WTC11 (cell line): ENCODE measurements around the gene GALNT16. TPM values are rescaled to one million over a fixed set of nuclear protein-coding genes. Genes with fewer than 3 reads are reported as not detected.

Experiments
- ATAC-seq: fragments of 200-7000 bp; cut with Tn5 transposase; 2 replicates; pipeline ENCODE4 v1.10.0; 2021; ENCODE audit warnings: mild to moderate bottlenecking, moderate library complexity
- CTCF ChIA-PET: fragments of 300-600 bp; sonication (Branson Sonifier 250); formaldehyde crosslinking; loops from one replicate; lab custom pipeline; 2021; ENCODE audit warnings: antibody characterized with exemption; lab: Charles Lee
- POLR2A ChIA-PET: fragments of 350-600 bp; sonication (Branson Sonifier 250); formaldehyde crosslinking; loops from one replicate; lab custom pipeline; 2021; ENCODE audit warnings: antibody characterized with exemption; lab: Charles Lee
- DNase-seq: peaks from one replicate; pipeline ENCODE4 v3.0.0; 2021; ENCODE audit warnings: low spot score
- H3K27ac Mint-ChIP-seq: 2 replicates; pipeline ENCODE4 v1.8.0; 2021; ENCODE audit warnings: mixed read lengths
- H3K27me3 Mint-ChIP-seq: 2 replicates; pipeline ENCODE4 v1.8.0; 2021; ENCODE audit warnings: low read depth, mild to moderate bottlenecking, moderate library complexity, mixed read lengths
- H3K36me3 Mint-ChIP-seq: 2 replicates; pipeline ENCODE4 v1.8.0; 2021; ENCODE audit warnings: mixed read lengths
- H3K4me1 Mint-ChIP-seq: 2 replicates; pipeline ENCODE4 v1.8.0; 2022; ENCODE audit warnings: mixed read lengths
- H3K4me3 Mint-ChIP-seq: 2 replicates; pipeline ENCODE4 v1.8.0; 2021; ENCODE audit warnings: mild to moderate bottlenecking, moderate library complexity, mixed read lengths
- H3K9me3 Mint-ChIP-seq: 2 replicates; pipeline ENCODE4 v1.8.0; 2021; ENCODE audit warnings: mixed read lengths
- ATF2 ChIP-seq: sonication (generic); formaldehyde crosslinking; IDR thresholded peaks from 2 replicates; pipeline ENCODE4 v1.8.1; 2022; ENCODE audit warnings: low read depth, missing genetic modification reagents, borderline replicate concordance
- ELF4 ChIP-seq: sonication (generic); formaldehyde crosslinking; IDR thresholded peaks from 2 replicates; pipeline ENCODE4 v1.8.1; 2022; ENCODE audit warnings: low read depth, mild to moderate bottlenecking, moderate library complexity, missing genetic modification reagents
- EMX1 ChIP-seq: fragments of 250-450 bp; sonication (Bioruptor Pico); IDR thresholded peaks from 2 replicates; pipeline ENCODE4 v1.8.0; 2021; ENCODE audit warnings: mild to moderate bottlenecking
- HMGXB4 ChIP-seq: sonication (generic); formaldehyde crosslinking; IDR thresholded peaks from 2 replicates; pipeline ENCODE4 v1.8.1; 2023; ENCODE audit warnings: mild to moderate bottlenecking, moderate library complexity, missing genetic modification reagents
- JAZF1 ChIP-seq: fragments of 250-450 bp; sonication (Bioruptor Pico); IDR thresholded peaks from 2 replicates; pipeline ENCODE4 v1.9.0; 2021; ENCODE audit warnings: moderate library complexity, mild to moderate bottlenecking, inconsistent platforms
- KAT7 ChIP-seq: sonication (generic); formaldehyde crosslinking; IDR thresholded peaks from 2 replicates; pipeline ENCODE4 v1.8.1; 2023; ENCODE audit warnings: missing genetic modification reagents, mild to moderate bottlenecking, borderline replicate concordance
- NFE2L1 ChIP-seq: sonication (generic); formaldehyde crosslinking; IDR thresholded peaks from 2 replicates; pipeline ENCODE4 v1.8.1; 2023; ENCODE audit warnings: missing genetic modification reagents
- NFYB ChIP-seq: sonication (generic); formaldehyde crosslinking; conservative IDR thresholded peaks from 2 replicates; pipeline ENCODE4 v1.8.0; 2022; ENCODE audit warnings: low read depth, missing genetic modification reagents
- NR3C1 ChIP-seq: sonication (generic); formaldehyde crosslinking; conservative IDR thresholded peaks from 2 replicates; pipeline ENCODE4 v1.8.1; 2023; ENCODE audit warnings: low read depth, mild to moderate bottlenecking, missing genetic modification reagents
- PRRX2 ChIP-seq: fragments of 250-450 bp; sonication (Bioruptor Pico); IDR thresholded peaks from 2 replicates; pipeline ENCODE4 v1.8.0; 2021; ENCODE audit warnings: mild to moderate bottlenecking
- SMAD4 ChIP-seq: sonication (generic); formaldehyde crosslinking; IDR thresholded peaks from 2 replicates; pipeline ENCODE4 v1.8.0; 2022; ENCODE audit warnings: mild to moderate bottlenecking, missing genetic modification reagents
- TCF7 ChIP-seq: sonication (generic); formaldehyde crosslinking; IDR thresholded peaks from 2 replicates; pipeline ENCODE4 v1.8.0; 2022; ENCODE audit warnings: mild to moderate bottlenecking, low read depth, missing genetic modification reagents, moderate library complexity
- TP53 ChIP-seq: sonication (generic); formaldehyde crosslinking; IDR thresholded peaks from 2 replicates; pipeline ENCODE4 v1.8.1; 2023; ENCODE audit warnings: mild to moderate bottlenecking, missing genetic modification reagents
- ZBTB43 ChIP-seq: sonication (generic); formaldehyde crosslinking; IDR thresholded peaks from 2 replicates; pipeline ENCODE4 v1.8.1; 2023; ENCODE audit warnings: mild to moderate bottlenecking, missing genetic modification reagents
- ZNF263 ChIP-seq: sonication (generic); formaldehyde crosslinking; IDR thresholded peaks from 2 replicates; pipeline ENCODE4 v1.8.1; 2022; ENCODE audit warnings: low read depth, mild to moderate bottlenecking, moderate library complexity, missing genetic modification reagents
- ZNF396 ChIP-seq: fragments of 250-450 bp; sonication (Bioruptor Pico); IDR thresholded peaks from 2 replicates; pipeline ENCODE4 v1.8.0; 2021; ENCODE audit warnings: mild to moderate bottlenecking, moderate library complexity, borderline replicate concordance
- ZNF423 ChIP-seq: fragments of 250-450 bp; sonication (Bioruptor Pico); IDR thresholded peaks from 2 replicates; pipeline ENCODE4 v2.1.2; 2022; ENCODE audit warnings: mild to moderate bottlenecking, moderate library complexity
- ZNF671 ChIP-seq: fragments of 250-450 bp; sonication (Bioruptor Pico); IDR thresholded peaks from 2 replicates; pipeline ENCODE4 v1.8.0; 2021; ENCODE audit warnings: mild to moderate bottlenecking
- total RNA-seq: library from RNA; stranded (reverse); gene quantifications from 3 replicates; pipeline ENCODE4 v1.2.3, GENCODE V29; 2021
- TF ChIP-seq, protein P1 (sequence below): sonication (generic); formaldehyde crosslinking; IDR thresholded peaks from 2 replicates; pipeline ENCODE4 v1.8.0; 2023; ENCODE audit warnings: missing genetic modification reagents
- TF ChIP-seq, protein P2 (sequence below): sonication (generic); formaldehyde crosslinking; IDR thresholded peaks from 2 replicates; pipeline ENCODE4 v1.8.1; 2023; ENCODE audit warnings: mild to moderate bottlenecking, missing genetic modification reagents, moderate library complexity
- TF ChIP-seq, protein P3 (sequence below): fragments of 250-450 bp; sonication (Bioruptor Pico); IDR thresholded peaks from 2 replicates; pipeline ENCODE4 v1.9.0; 2021; ENCODE audit warnings: mild to moderate bottlenecking

Gene GALNT16
- total RNA-seq, 1 experiment from 2014 or later = 4.5 TPM

GRCh38 chr14:69334576-69334975 is 74.6 kb downstream of the GALNT16 start:
- DNase-seq (no peak), ATAC-seq (no peak)
- no peak overlapping the region for H3K27ac Mint-ChIP-seq
- ChIA-PET CTCF (interaction anchor here (8.3 kb wide), 1 partner anchor 13 kb away, joined by 56 read pairs; no protein-coding TSS in a partner anchor), POLR2A (no interaction called here)
- H3K4me3 Mint-ChIP-seq = no peak overlapping the region
- H3K9me3 Mint-ChIP-seq = no peaks in the 10 kb centered on the region
- TF ChIP-seq NFYB (CRISPR knock-in tag) (no peak), SMAD4 (CRISPR knock-in tag) (no peak), EMX1 (no peak), PRRX2 (CRISPR knock-in tag) (no peak), ZNF423 (CRISPR knock-in tag) (no peak), ZNF396 (CRISPR knock-in tag) (no peak), ATF2 (CRISPR knock-in tag) (no peak), ZBTB43 (CRISPR knock-in tag) (no peak), ZNF263 (CRISPR knock-in tag) (no peak), KAT7 (CRISPR knock-in tag) (no peak), TP53 (no peak), JAZF1 (CRISPR knock-in tag) (no peak), HMGXB4 (CRISPR knock-in tag) (no peak)
- TF ChIP-seq, protein P1, sequence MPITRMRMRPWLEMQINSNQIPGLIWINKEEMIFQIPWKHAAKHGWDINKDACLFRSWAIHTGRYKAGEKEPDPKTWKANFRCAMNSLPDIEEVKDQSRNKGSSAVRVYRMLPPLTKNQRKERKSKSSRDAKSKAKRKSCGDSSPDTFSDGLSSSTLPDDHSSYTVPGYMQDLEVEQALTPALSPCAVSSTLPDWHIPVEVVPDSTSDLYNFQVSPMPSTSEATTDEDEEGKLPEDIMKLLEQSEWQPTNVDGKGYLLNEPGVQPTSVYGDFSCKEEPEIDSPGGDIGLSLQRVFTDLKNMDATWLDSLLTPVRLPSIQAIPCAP (CRISPR knock-in tag) = no peak
- TF ChIP-seq, protein P2, sequence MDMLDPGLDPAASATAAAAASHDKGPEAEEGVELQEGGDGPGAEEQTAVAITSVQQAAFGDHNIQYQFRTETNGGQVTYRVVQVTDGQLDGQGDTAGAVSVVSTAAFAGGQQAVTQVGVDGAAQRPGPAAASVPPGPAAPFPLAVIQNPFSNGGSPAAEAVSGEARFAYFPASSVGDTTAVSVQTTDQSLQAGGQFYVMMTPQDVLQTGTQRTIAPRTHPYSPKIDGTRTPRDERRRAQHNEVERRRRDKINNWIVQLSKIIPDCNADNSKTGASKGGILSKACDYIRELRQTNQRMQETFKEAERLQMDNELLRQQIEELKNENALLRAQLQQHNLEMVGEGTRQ = no peak
- H3K4me1 Mint-ChIP-seq = no peaks in the 10 kb centered on the region
- H3K36me3 Mint-ChIP-seq = no peaks in the 10 kb centered on the region
- no peaks in the 10 kb centered on the region for H3K27me3 Mint-ChIP-seq

- Mint-ChIP-seq H3K36me3 (no peaks in the 10 kb centered on the region), H3K9me3 (no peaks in the 10 kb centered on the region), H3K27ac (no peak overlapping the region), H3K27me3 (no peaks in the 10 kb centered on the region), H3K4me1 (no peaks in the 10 kb centered on the region), H3K4me3 (no peak overlapping the region)
- no peak for ATAC-seq
- CTCF ChIA-PET = interaction anchor here (8.3 kb wide), 1 partner anchor 12 kb away, joined by 56 read pairs; no protein-coding TSS in a partner anchor
- DNase-seq = no peak
- POLR2A ChIA-PET = no interaction called here
- TF ChIP-seq ELF4 (CRISPR knock-in tag) = no peak
- TF ChIP-seq, protein P3, sequence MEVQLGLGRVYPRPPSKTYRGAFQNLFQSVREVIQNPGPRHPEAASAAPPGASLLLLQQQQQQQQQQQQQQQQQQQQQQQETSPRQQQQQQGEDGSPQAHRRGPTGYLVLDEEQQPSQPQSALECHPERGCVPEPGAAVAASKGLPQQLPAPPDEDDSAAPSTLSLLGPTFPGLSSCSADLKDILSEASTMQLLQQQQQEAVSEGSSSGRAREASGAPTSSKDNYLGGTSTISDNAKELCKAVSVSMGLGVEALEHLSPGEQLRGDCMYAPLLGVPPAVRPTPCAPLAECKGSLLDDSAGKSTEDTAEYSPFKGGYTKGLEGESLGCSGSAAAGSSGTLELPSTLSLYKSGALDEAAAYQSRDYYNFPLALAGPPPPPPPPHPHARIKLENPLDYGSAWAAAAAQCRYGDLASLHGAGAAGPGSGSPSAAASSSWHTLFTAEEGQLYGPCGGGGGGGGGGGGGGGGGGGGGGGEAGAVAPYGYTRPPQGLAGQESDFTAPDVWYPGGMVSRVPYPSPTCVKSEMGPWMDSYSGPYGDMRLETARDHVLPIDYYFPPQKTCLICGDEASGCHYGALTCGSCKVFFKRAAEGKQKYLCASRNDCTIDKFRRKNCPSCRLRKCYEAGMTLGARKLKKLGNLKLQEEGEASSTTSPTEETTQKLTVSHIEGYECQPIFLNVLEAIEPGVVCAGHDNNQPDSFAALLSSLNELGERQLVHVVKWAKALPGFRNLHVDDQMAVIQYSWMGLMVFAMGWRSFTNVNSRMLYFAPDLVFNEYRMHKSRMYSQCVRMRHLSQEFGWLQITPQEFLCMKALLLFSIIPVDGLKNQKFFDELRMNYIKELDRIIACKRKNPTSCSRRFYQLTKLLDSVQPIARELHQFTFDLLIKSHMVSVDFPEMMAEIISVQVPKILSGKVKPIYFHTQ (CRISPR knock-in tag) = no peak
- TF ChIP-seq ZNF263 (CRISPR knock-in tag) = no peak
- no peak for TF ChIP-seq NR3C1 (CRISPR knock-in tag)
- TF ChIP-seq, protein P2 = no peak
- no peak for TF ChIP-seq TCF7 (CRISPR knock-in tag)
- no peak for TF ChIP-seq NFE2L1 (CRISPR knock-in tag)
- no peak for TF ChIP-seq ZNF671 (CRISPR knock-in tag)
- no peak for TF ChIP-seq ATF2 (CRISPR knock-in tag)
- TF ChIP-seq, protein P1 (CRISPR knock-in tag) = no peak
- no peak for TF ChIP-seq JAZF1 (CRISPR knock-in tag)
Measured at GRCh38 chr14:69335371-69335771, 75.4 kb downstream of the GALNT16 start.
